ENCODE results near the gene SLC39A12.

The SLC39A12 gene

DNA sequence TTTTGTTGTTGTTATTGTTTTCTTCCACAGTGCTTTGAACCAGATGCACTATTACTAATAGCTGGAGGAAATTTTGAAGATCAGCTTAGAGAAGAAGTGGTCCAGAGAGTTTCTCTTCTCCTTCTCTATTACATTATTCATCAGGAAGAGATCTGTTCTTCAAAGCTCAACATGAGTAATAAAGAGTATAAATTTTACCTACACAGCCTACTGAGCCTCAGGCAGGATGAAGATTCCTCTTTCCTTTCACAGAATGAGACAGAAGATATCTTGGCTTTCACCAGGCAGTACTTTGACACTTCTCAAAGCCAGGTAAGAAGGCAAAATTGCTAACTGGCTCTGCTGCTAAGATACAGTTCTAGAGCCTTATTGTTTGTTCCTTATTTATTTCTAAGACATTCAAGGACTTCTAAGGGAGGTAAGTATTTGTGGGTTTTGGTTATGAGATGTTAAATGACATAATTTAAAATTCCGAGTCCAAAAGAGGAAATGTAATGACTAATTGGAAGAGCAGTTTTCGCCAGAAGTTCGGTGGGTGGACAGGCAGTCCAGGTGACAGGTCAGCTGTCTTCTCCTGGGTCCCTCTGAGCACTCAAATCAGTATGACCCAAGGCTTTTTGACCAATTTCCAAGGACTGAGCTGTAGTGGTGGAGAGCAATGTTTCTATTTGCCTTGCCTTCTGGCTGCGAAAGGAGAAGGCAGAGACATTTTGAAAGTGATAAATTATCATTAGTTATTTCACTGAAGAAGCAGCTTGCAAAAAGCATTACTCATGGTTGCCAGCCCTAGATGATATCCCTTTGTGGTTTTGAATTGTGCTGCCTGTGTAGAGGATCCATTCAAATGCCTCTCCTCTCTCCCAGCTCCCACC lies 10.1 kb downstream of the SLC39A12 start:
- DNase-seq (ENCODE audit: low read depth in 2 of 2) = peak in 1 of 2 experiments; percentile 30

- DNase-seq (ENCODE audit: low read depth in 2 of 2) = no peak
Observed at GRCh38 chr10:17963431-17963830, 11.7 kb downstream of the SLC39A12 start.

GRCh38 chr10:17965649-17966235 lies 14.0 kb downstream of the SLC39A12 start:
- peak in 1 of 2 experiments; percentile 13 for DNase-seq (ENCODE audit: low read depth in 2 of 2)

DNA sequence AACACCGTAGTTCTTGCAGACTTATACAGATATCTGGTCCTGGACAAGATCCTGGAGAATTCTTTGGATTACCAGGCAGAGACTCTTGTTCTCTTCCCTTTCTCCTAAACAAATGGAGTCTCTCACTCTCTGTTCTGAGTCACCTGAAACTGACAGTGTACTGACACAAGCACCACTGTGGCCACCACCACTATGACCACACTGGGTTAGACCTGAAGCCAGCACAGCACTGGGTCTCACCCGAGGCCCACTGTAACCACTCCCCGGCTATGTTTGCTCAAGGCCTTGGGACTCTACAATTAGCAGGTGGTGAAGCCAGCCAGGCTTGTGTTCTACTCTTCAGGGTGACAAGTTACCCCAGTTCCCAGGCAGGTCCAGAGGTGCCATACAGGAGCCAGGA lies 22.8 kb downstream of the SLC39A12 start:
- no peak for DNase-seq (ENCODE audit: low read depth in 2 of 2)

DNA sequence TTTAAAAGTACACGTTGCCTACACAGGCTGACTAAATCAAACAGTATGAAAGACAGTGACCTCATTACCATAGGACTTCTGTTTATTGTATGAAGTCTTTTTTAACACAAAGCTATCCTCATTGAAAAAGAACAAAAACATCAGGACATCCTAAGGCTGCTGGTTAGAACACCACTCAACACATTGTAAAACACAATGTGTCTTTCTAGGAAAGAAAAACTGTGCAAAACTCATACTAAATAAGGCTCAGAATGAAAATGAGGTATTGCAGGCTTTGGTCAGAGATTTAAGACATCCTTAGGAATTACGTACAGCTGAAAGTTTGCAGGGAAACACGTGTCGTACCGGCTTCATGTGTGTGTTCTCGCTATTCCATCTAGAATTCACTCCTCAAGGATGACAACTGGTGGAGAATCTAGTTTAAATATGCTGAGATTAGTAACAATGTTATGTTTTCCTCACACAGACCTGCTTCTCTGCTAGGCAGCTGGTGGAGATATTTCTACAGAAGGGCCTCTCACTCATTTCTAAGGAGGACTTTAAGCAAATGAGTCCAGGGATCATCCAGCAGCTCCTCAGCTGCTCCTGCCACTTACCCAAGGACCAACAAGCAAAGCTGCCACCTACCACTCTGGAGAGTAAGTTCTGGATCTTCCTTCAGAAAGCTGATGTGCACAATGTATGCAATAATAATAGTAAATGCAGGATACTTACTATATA lies 29.3 kb downstream of the SLC39A12 start:
- DNase-seq (ENCODE audit: low read depth in 2 of 2) = peak in 1 of 2 experiments; percentile 39

- DNase-seq (ENCODE audit: low read depth in 2 of 2) = peak; percentile 80 to 81
Observed at GRCh38 chr10:17981766-17982380, 30.2 kb downstream of the SLC39A12 start.

DNA sequence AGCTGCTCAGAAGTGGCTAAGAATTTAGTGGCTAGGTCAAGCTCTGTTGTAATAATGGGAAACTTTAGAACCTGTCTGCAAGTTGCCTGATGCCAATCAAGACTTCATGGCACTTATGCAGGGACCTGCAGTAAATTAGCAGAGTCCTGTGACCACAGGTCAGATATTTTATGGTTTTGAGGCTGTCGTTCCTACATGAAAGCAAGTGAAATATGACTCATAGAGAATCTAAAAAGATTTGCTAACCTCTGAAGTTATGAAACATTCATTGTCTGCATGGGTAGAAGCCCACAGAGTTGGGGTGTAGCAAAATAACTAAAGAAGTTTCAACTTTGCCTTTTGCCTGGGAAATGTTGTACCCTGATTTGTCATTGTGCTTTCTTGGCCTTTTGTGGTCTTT lies 32.3 kb downstream of the SLC39A12 start:
- no peak for DNase-seq (ENCODE audit: low read depth in 2 of 2)

DNA sequence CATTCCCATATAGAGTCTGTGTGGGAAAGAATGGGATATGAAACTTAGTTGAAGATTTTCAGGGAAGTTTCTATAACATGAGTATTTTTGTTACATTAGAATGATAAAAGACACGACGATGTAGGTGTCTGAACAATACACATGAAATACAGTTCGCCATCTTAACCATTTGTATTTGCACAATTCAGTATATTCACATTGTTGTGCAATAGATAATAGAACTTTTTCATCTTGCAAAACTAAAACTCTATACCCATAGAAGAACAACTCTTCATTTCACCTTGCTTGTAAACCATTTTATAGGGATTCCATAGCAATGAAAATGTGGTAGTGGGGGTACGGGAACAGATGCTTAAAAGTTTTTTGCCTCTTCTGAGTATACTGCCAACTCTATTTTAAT lies 32.8 kb downstream of the SLC39A12 start:
- no peak for DNase-seq (ENCODE audit: low read depth in 2 of 2)

GRCh38 chr10:17989908-17990767 lies 38.4 kb downstream of the SLC39A12 start:
- DNase-seq (ENCODE audit: low read depth in 2 of 2) = peak; percentile 63 to 74

DNA sequence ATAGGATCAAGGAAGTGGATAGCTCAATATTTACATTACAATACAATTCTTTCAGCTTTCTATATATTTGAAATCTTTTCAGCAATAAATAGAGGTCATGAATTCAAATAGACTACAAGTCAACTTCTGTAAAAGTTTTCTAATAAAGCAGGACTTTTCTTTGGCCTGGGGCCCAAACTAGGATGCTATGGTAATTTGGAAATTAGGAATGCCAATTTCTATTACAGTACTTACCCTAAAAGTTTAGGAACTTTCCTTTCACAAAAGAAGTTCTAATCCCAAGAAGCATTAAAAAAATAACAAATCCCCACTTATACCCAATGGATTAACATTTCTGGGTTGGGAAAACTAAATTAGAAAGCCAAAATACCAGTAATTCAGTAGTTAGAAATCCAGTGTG lies 40.5 kb downstream of the SLC39A12 start:
- DNase-seq (ENCODE audit: low read depth in 2 of 2) = no peak

DNA sequence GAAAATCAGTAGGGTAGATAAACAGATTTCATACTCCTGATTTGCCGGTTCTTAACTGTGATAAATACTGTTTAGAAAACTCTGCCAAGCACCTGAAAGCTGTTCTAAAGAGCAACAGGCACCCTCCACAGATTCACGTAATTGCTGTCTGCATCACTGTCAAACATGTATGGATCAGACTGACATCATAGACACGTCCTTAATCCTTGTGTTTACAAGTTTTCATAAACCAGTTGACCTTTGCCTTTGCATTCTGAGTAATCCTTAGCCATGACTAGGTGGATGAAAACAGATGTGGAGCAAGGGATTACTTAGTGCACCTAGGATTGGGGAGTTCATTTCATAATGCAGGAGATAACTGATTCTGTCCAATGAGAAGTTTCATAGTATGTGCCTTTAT lies 41.6 kb downstream of the SLC39A12 start:
- no peak for DNase-seq (ENCODE audit: low read depth in 2 of 2)

GRCh38 chr10:18000601-18001000 lies 48.9 kb downstream of the SLC39A12 start:
- DNase-seq (ENCODE audit: low read depth in 2 of 2) = no peak

DNA sequence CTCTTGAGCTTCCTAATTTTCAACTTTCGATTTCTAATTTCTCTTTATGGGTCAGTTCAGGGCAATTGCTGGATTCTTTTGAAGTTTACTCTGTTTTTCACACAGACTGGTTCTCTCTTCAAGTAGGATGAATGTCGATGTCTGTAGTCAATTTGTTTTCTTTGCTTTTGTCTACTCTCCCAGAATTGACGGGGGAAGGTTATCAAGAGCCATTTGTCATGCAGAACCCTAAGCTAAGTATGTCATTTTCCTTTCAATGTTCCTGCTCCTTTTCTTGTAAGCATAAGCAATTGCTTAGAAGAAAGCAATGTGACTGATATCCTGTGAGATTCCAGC lies 53.7 kb downstream of the SLC39A12 start:
- no peak for DNase-seq (ENCODE audit: low read depth in 2 of 2)

DNA sequence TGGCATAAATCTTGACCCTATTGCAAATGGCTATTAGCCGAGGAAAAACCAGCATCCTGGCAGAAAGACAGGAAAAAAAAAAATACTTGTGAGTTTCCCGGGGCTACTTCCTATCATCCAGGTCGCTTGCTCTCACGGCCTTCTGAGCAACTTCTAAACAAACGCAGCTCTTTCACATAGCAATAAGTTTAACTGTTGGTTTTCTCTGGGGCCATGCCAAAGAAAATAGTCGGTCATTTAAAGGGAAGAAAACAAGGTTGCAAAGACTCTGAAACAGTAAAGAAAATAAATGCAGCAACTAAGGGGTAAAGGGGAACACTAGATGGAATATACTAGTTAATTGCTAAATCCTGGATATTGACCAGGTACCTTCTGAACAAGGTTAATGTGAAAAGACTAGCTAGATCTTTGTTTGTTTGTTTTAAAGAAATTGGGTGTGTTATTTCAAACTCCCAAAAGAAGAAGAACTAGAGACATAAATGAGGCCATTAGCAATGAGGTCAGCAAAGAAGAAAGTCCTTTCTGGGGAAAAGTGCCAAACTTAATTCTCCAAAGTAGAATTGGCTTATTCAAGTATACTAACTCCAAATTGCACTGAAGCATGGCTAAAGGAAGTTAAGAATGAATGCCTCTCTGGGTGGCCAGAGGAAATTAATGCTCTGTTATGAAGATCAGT lies 54.2 kb downstream of the SLC39A12 start:
- peak in 1 of 2 experiments; percentile 18 for DNase-seq (ENCODE audit: low read depth in 2 of 2)

GRCh38 chr10:18008986-18009385 lies 57.3 kb downstream of the SLC39A12 start:
- DNase-seq (ENCODE audit: low read depth in 2 of 2) = no peak

- DNase-seq (ENCODE audit: low read depth in 2 of 2) = no peak
Observed at GRCh38 chr10:18010050-18010449, 58.3 kb downstream of the SLC39A12 start.

- no peak for DNase-seq (ENCODE audit: low read depth in 2 of 2)
Observed at GRCh38 chr10:18020523-18020922, 68.8 kb downstream of the SLC39A12 start.

DNA sequence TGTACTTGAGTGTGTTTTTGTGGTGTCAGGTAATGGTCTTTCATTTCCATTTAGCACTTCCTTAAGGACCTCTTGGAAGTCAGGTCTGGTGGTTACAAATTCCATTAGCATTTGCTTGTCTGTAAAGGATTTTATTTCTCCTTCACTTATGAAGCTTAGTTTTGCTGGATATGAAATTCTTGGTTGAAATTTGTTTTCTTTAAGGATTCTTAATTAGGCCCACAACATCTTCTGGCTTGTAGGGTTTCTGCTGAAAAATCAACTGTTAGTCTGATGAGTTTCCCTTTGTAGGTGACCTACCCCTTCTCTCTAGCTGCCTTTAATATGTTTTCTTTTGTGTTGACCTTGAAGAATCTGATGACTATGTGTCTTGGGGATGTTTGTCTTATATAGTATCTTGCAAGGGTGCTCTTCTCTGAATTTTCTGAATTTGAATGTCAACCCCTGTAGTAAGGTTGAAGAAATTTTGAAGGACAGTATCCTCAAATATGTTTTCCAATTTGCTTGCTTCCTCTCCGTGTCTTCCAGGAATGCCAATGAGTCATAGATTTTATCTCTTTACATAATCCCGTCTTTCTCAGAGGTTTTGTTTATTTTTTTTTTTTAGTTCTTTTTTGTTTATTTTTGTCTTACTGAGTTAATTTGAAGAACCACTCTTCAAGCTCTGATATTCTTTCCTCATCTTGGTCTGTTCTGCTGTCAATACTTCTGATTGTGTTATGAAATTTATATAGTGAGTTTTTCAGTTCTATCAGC lies 70.2 kb downstream of the SLC39A12 start:
- no peak for DNase-seq (ENCODE audit: low read depth in 2 of 2)

DNA sequence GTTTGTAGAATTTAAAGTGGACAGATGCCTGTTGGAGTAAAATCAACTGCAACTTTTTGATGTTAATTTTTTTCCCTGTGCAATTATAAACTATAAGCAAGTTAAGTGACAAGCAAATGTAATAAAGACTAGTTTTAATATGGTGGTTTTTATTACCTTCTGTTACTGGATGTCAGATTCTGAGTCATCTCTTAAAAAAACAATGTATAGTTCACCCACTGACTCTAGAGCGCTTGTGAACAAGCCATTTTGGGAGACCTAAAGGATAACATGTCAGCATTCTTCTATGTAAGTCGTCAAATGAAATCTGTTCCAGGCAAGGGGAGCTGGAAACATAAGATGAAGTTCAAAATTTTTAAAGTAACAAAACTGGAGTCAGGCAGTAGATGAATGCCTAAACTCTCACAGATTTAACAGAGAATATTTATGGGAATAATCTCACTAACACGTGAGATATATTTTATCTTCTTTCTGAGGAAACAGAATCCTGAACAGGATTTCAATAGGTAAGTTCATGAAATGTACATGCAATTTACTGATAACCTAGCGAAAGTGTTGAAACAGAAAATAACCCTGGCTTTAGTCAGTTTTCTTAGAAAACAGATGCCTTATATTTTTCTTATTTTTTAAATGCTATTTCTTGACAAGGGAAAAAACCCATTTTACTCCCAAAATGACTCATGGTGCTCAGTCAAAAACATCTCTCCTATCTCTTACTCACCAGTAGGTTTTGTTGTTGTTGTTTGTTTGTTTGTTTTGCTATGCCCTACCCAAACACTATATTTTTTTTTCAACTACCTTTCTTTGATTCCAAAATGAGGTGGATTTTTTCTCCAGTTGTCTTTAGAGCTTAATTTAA lies 91.7 kb downstream of the SLC39A12 start:
- peak; percentile 36 to 49 for DNase-seq (ENCODE audit: low read depth in 2 of 2)
